DOHH2 (cell line): Measurements from ENCODE around the gene ZDHHC15.
"Not testable (repeated sequence)": the region's sequence is repeated elsewhere in the genome, so short reads cannot be mapped to it uniquely, and the experiment has no call there.

ENCODE experiments used
- H3F3A ChIP-seq: fragments of 200-600 bp; sonication (generic), shearing (Covaris generic); 2 replicates; pipeline ENCODE4 v1.6.0; 2016; ENCODE audit warnings: antibody characterized with exemption, mild to moderate bottlenecking; ENCODE audit not compliant: control insufficient read depth, insufficient read depth
- H3K27ac ChIP-seq: fragments of 200-600 bp; sonication (generic); 2 replicates; pipeline ENCODE4 v1.5.1; 2014; ENCODE audit warnings: low read depth, mild to moderate bottlenecking, low read length, moderate library complexity
- H3K27me3 ChIP-seq: fragments of 200-600 bp; sonication (generic); 2 replicates; pipeline ENCODE4 v1.6.1; 2014; ENCODE audit warnings: mild to moderate bottlenecking, low read length, mixed read lengths; ENCODE audit not compliant: control insufficient read depth
- H3K36me3 ChIP-seq: fragments of 200-600 bp; sonication (generic); 2 replicates; pipeline ENCODE4 v1.6.1; 2014; ENCODE audit warnings: mild to moderate bottlenecking, low read length, moderate library complexity, mixed read lengths; ENCODE audit not compliant: control insufficient read depth
- H3K4me1 ChIP-seq: fragments of 200-600 bp; sonication (generic); 2 replicates; pipeline ENCODE4 v1.6.1; 2014; ENCODE audit warnings: mild to moderate bottlenecking, low read length, mixed read lengths; ENCODE audit not compliant: control insufficient read depth
- H3K4me2 ChIP-seq: fragments of 200-600 bp; sonication (generic); 2 replicates; pipeline ENCODE4 v1.6.0; 2014; ENCODE audit warnings: mild to moderate bottlenecking, low read length, moderate library complexity
- H3K4me3 ChIP-seq: fragments of 200-600 bp; sonication (generic); 2 replicates; pipeline ENCODE4 v1.5.1; 2014; ENCODE audit warnings: mild to moderate bottlenecking, low read length, mixed read lengths
- H3K79me2 ChIP-seq: fragments of 200-600 bp; sonication (generic); 2 replicates; pipeline ENCODE4 v1.6.1; 2014; ENCODE audit warnings: mild to moderate bottlenecking, low read length, mixed read lengths; ENCODE audit not compliant: control insufficient read depth
- H3K9me2 ChIP-seq: fragments of 200-600 bp; sonication (generic); replicated peaks from 2 replicates; pipeline ENCODE4 v1.6.1; 2014; ENCODE audit warnings: mild to moderate bottlenecking, low read length, mixed read lengths; ENCODE audit not compliant: control insufficient read depth
- H3K9me3 ChIP-seq: fragments of 200-600 bp; sonication (generic); 2 replicates; pipeline ENCODE4 v1.6.1; 2014; ENCODE audit warnings: antibody characterized with exemption, low read length, mixed read lengths; ENCODE audit not compliant: control insufficient read depth, insufficient read depth
- H4K20me1 ChIP-seq: fragments of 200-600 bp; sonication (generic); 2 replicates; pipeline ENCODE4 v1.6.0; 2014; ENCODE audit warnings: low read depth, mild to moderate bottlenecking, antibody characterized with exemption, low read length, moderate library complexity; ENCODE audit not compliant: control insufficient read depth, insufficient read depth
- CTCF ChIP-seq: fragments of 200-600 bp; sonication (generic); IDR thresholded peaks from one replicate; pipeline ENCODE4 v1.5.1; 2014; ENCODE audit warnings: antibody characterized with exemption, mild to moderate bottlenecking, low read depth, low read length; ENCODE audit not compliant: poor library complexity, severe bottlenecking
- EZH2phosphoT487 ChIP-seq: fragments of 200-600 bp; sonication (generic); IDR thresholded peaks from 2 replicates; pipeline ENCODE4 v1.6.1; 2017; ENCODE audit warnings: borderline replicate concordance, mild to moderate bottlenecking, antibody characterized with exemption, low read length, moderate library complexity, mixed read lengths

The ZDHHC15 gene

GRCh38 chrX:75522565-75523431, at the start of gene ZDHHC15:
Gene ZDHHC15 (minus strand): TSS chrX:75523037. CDS start chrX:75523024, 13 bp downstream.
- TF ChIP-seq CTCF: no peak
- TF ChIP-seq EZH2phosphoT487: no peak
- no peaks in the 10 kb centered on the region for H3F3A ChIP-seq
- H3K9me2 ChIP-seq: no peaks in the 10 kb centered on the region
- no peaks in the 10 kb centered on the region for H3K27me3 ChIP-seq
- no peaks in the 10 kb centered on the region for H3K9me3 ChIP-seq
- H3K36me3 ChIP-seq: no peaks in the 10 kb centered on the region
- H3K4me2 ChIP-seq: no peak within 1 kb of the TSS
- no peaks in the 10 kb centered on the region for H3K4me1 ChIP-seq
- no peak within 1 kb of the TSS for H3K4me3 ChIP-seq
- no peaks in the 10 kb centered on the region for H3K79me2 ChIP-seq
- no peak within 1 kb of the TSS for H3K27ac ChIP-seq
- no peaks in the 10 kb centered on the region for H4K20me1 ChIP-seq

- H3K27ac ChIP-seq, H3K4me3 ChIP-seq, H3K9me2 ChIP-seq, H3K4me2 ChIP-seq, H3K79me2 ChIP-seq, H3K4me1 ChIP-seq, H3K27me3 ChIP-seq, H4K20me1 ChIP-seq, H3K9me3 ChIP-seq, H3K36me3 ChIP-seq, H3F3A ChIP-seq: not testable (repeated sequence)
These were observed 37.7 kb upstream of the ZDHHC15 start for GRCh38 chrX:75560544-75560943.

GRCh38 chrX:75547783-75548182, 24.9 kb upstream of the ZDHHC15 start:
- Histone ChIP-seq H3K36me3 (no peaks in the 10 kb centered on the region), H3K4me3 (no peak overlapping the region), H3K79me2 (no peaks in the 10 kb centered on the region), H3K27me3 (no peaks in the 10 kb centered on the region), H3K4me2 (no peak overlapping the region), H3K4me1 (no peaks in the 10 kb centered on the region), H3K9me2 (no peaks in the 10 kb centered on the region), H4K20me1 (no peaks in the 10 kb centered on the region), H3K27ac (no peak overlapping the region), H3K9me3 (no peaks in the 10 kb centered on the region), H3F3A (no peaks in the 10 kb centered on the region)
- TF ChIP-seq CTCF: no peak
- no peak for TF ChIP-seq EZH2phosphoT487

GRCh38 chrX:75546724-75547511, 24.1 kb upstream of the ZDHHC15 start:
- no peak overlapping the region for H3K4me2 ChIP-seq
- H3K27me3 ChIP-seq: no peaks in the 10 kb centered on the region
- no peaks in the 10 kb centered on the region for H3K9me3 ChIP-seq
- no peaks in the 10 kb centered on the region for H3K79me2 ChIP-seq
- H3K4me1 ChIP-seq: no peaks in the 10 kb centered on the region
- no peaks in the 10 kb centered on the region for H4K20me1 ChIP-seq
- H3K27ac ChIP-seq: no peak overlapping the region
- H3K9me2 ChIP-seq: no peaks in the 10 kb centered on the region
- no peaks in the 10 kb centered on the region for H3F3A ChIP-seq
- H3K36me3 ChIP-seq: no peaks in the 10 kb centered on the region
- no peak overlapping the region for H3K4me3 ChIP-seq
- no peak for TF ChIP-seq EZH2phosphoT487
- TF ChIP-seq CTCF: no peak
